ENCODE measurements around the gene PRKN. TPM values are rescaled to one million over a fixed set of nuclear protein-coding genes. Genes with fewer than 3 reads are reported as not detected.

PRKN gene
- total RNA-seq, 1 experiment from 2014 or later = 2.0 TPM

- no peaks in the 10 kb centered on the region for H3K4me1 Mint-ChIP-seq
These were observed 49.5 kb upstream of the PRKN start for GRCh38 chr6:162777091-162777490.

More at GRCh38 chr6:162777091-162777490, 49.5 kb upstream of the PRKN start:
- TF ChIP-seq CTCF (conservative IDR thresholded peaks at IDR 0.05) = no peak
- H3K9me3 Mint-ChIP-seq = peaks cover 11 to 14% of the 10 kb centered on the region in 2 experiments; a peak in 4 of 5 replicates
- no peaks in the 10 kb centered on the region for H3K79me2 ChIP-seq (ENCODE audit: insufficient read depth, low read length)
- H2BK15ac ChIP-seq (ENCODE audit: low read depth, low read length) = no peak overlapping the region
- no peak overlapping the region for H4K5ac ChIP-seq (ENCODE audit: insufficient read length, low read depth, low read length)
- no CpG with 5 or more reads among the region's 7 CpGs for WGBS (ENCODE audit: extremely low coverage, insufficient read length, low lambda C conversion rate)
- H3T11ph ChIP-seq (ENCODE audit: low read length) = no peak overlapping the region
- H2AK5ac ChIP-seq (ENCODE audit: insufficient read length, low read length) = no peak overlapping the region
- no peaks in the 10 kb centered on the region for H3K23me2 ChIP-seq (ENCODE audit: insufficient read length, low read depth, low read length, poor library complexity, severe bottlenecking)
- H4K8ac ChIP-seq (replicated peaks; ENCODE audit: insufficient read length, low read depth, low read length) = no peak overlapping the region
- no peak overlapping the region for H3K9ac ChIP-seq (ENCODE audit: extremely low read depth, insufficient read length, low read length)
- H3K4me3 Mint-ChIP-seq = no peak overlapping the region
- DNase-seq = no peak
- no peaks in the 10 kb centered on the region for H3K79me1 ChIP-seq (ENCODE audit: insufficient read depth, low read depth, low read length, poor library complexity, severe bottlenecking)
- H3K56ac ChIP-seq (ENCODE audit: insufficient read length, low read depth, low read length) = no peak overlapping the region
- no peak overlapping the region for H3K4ac ChIP-seq (ENCODE audit: low read depth, low read length)
- no peak overlapping the region for H2BK12ac ChIP-seq (ENCODE audit: insufficient read length, low read depth, low read length)
- no peaks in the 10 kb centered on the region for H3K27me3 ChIP-seq (ENCODE audit: insufficient read depth, low read length)
- H3K27ac Mint-ChIP-seq = peak overlapping the region in 1 of 3 experiments; percentile 65; a peak in 2 of 7 replicates
- H4K20me1 ChIP-seq (ENCODE audit: control insufficient read depth, insufficient read depth, insufficient read length) = no peaks in the 10 kb centered on the region
- H3K18ac ChIP-seq (ENCODE audit: insufficient read length, low read depth, low read length) = no peak overlapping the region
- H2AFZ ChIP-seq (ENCODE audit: low read length) = no peak overlapping the region
- peaks cover 0 to 7% (median 3%) of the 10 kb centered on the region in 3 experiments; a peak in 3 of 7 replicates for H3K36me3 Mint-ChIP-seq (ENCODE audit: insufficient read depth in 1 of 3, low read depth in 3 of 3)
- H3K27me3 Mint-ChIP-seq (ENCODE audit: low read depth) = no peaks in the 10 kb centered on the region
- H2BK20ac ChIP-seq (ENCODE audit: low read depth, low read length, poor library complexity, severe bottlenecking) = no peak overlapping the region
- no peak overlapping the region for H4K91ac ChIP-seq (ENCODE audit: insufficient read length, low read depth, low read length)
- no peak overlapping the region for H3K27ac ChIP-seq (ENCODE audit: insufficient read length, low read depth, low read length)
- H3K4me1 ChIP-seq (ENCODE audit: insufficient read depth, low read length) = no peaks in the 10 kb centered on the region
- no peak overlapping the region for H3K4me2 ChIP-seq (ENCODE audit: insufficient read depth, insufficient read length, low read length)
- H2BK120ac ChIP-seq (ENCODE audit: low read depth, low read length, poor library complexity, severe bottlenecking) = no peak overlapping the region
- no peak overlapping the region for H3K23ac ChIP-seq (ENCODE audit: insufficient read length, low read depth, low read length)
- no peak overlapping the region for H2BK5ac ChIP-seq (ENCODE audit: insufficient read length, low read length)
- no peak overlapping the region for H3K14ac ChIP-seq (ENCODE audit: insufficient read depth, low read length)
- no peaks in the 10 kb centered on the region for H3K9me3 ChIP-seq (ENCODE audit: control insufficient read depth, low read depth, low read length)
